Astrocyte (in vitro differentiated cells and primary cell): ENCODE data around the gene UPF3B.

Experiments used
- EZH2 ChIP-seq: IDR thresholded peaks from 2 replicates; pipeline ENCODE4 v1.6.1; 2012; ENCODE audit warnings: mild to moderate bottlenecking, low read length, inconsistent platforms; ENCODE audit not compliant: insufficient read depth
- TF ChIP-seq, protein P1 (sequence below): IDR thresholded peaks from 2 replicates; pipeline ENCODE4 v1.5.1; 2011; ENCODE audit warnings: low read depth, mild to moderate bottlenecking, inconsistent platforms, low read length, moderate library complexity; ENCODE audit not compliant: insufficient read depth

DNA sequence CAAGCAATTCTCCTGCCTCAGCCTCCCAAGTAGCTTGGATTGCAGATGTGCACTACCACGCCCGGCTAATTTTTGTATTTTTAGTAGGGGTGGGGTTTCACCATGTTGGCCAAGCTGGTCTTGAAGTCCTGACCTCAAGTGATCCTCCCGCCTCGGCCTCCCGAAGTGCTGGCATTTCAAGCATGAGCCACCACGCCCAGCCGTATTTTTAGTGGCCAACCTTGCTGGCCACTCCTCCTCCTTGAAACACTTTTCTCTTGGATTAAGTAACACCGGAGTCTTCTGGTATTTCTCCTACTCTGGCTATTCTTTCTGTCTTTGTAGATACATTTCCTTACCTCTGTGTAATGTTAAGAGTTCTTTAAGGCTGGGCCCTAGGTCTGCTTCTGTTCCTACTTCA lies 50.2 kb downstream of the UPF3B start:
- TF ChIP-seq, protein P1, sequence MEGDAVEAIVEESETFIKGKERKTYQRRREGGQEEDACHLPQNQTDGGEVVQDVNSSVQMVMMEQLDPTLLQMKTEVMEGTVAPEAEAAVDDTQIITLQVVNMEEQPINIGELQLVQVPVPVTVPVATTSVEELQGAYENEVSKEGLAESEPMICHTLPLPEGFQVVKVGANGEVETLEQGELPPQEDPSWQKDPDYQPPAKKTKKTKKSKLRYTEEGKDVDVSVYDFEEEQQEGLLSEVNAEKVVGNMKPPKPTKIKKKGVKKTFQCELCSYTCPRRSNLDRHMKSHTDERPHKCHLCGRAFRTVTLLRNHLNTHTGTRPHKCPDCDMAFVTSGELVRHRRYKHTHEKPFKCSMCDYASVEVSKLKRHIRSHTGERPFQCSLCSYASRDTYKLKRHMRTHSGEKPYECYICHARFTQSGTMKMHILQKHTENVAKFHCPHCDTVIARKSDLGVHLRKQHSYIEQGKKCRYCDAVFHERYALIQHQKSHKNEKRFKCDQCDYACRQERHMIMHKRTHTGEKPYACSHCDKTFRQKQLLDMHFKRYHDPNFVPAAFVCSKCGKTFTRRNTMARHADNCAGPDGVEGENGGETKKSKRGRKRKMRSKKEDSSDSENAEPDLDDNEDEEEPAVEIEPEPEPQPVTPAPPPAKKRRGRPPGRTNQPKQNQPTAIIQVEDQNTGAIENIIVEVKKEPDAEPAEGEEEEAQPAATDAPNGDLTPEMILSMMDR: no peak
- no peak for TF ChIP-seq EZH2
